DOHH2 (cell line): ENCODE results near the gene GOLGA6L10.
"Not testable (repeated sequence)": the region's sequence is repeated elsewhere in the genome, so short reads cannot be mapped to it uniquely, and the experiment has no call there.

Source experiments
- CTCF ChIP-seq: fragments of 200-600 bp; sonication (generic); IDR thresholded peaks from one replicate; pipeline ENCODE4 v1.5.1; 2014; ENCODE audit warnings: antibody characterized with exemption, mild to moderate bottlenecking, low read depth, low read length; ENCODE audit not compliant: poor library complexity, severe bottlenecking
- EZH2phosphoT487 ChIP-seq: fragments of 200-600 bp; sonication (generic); IDR thresholded peaks from 2 replicates; pipeline ENCODE4 v1.6.1; 2017; ENCODE audit warnings: borderline replicate concordance, mild to moderate bottlenecking, antibody characterized with exemption, low read length, moderate library complexity, mixed read lengths

DNA sequence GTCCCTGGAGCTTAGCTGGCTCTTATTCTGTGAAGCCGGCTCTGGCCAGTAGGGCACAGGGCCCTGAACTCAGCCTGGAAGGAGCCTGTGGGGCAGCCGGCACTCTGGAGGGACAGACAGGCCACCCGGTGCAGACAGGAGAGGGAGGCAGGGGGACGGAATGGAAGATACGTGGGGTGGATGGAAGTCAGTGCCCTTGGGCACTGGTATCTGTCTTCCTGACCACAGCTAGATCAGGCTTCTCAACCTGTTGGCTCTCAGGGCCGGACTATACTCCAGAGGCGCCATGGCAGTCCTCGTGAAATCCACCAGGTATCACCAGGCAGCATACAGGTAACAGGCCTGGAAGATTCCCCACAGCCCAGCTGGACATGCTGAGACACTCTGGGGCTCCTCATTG is 10.7 kb downstream of the GOLGA6L10 start:
- not testable (repeated sequence) for TF ChIP-seq CTCF, EZH2phosphoT487
